ENCODE data around the gene TMEM81. TPM values are rescaled to one million over a fixed set of nuclear protein-coding genes. Genes with fewer than 3 reads are reported as not detected.
A peak's percentile ranks its signal among the peaks of the same experiment; 100 is the strongest.

The TMEM81 gene
- total RNA-seq, 1 experiment from 2014 or later: 4.2 TPM

- H3K27me3 Mint-ChIP-seq (ENCODE audit: insufficient read depth, unreplicated experiment): no peaks in the 10 kb centered on the region
- no peaks in the 10 kb centered on the region for H3K9me3 Mint-ChIP-seq (ENCODE audit: unreplicated experiment)
- peak overlapping the region; percentile 95 for H3K27ac Mint-ChIP-seq (ENCODE audit: low read depth, unreplicated experiment)
- no peak overlapping the region for H3K4me3 Mint-ChIP-seq (ENCODE audit: unreplicated experiment)
- BruUV-seq (replicated peaks): no TSS peak
- CTCF ChIA-PET: interaction anchor here (0.7 to 10.7 kb wide), 9 partner anchors 11 to 252 kb away, joined by 3 to 182 read pairs (median 4); no protein-coding TSS in a partner anchor
- no peak for TF ChIP-seq CTCF (IDR thresholded peaks at IDR 0.05; ENCODE audit: unreplicated experiment)
- POLR2A ChIA-PET: interaction anchor here (0.9 to 6.9 kb wide), 4 partner anchors 11 to 184 kb away, joined by 3 to 53 read pairs (median 4); partner anchors contain the start of gene RBBP5
- H3K36me3 Mint-ChIP-seq (ENCODE audit: insufficient read depth, unreplicated experiment): no peaks in the 10 kb centered on the region
- H3K4me1 Mint-ChIP-seq (ENCODE audit: insufficient read depth, unreplicated experiment): peaks cover 29% of the 10 kb centered on the region
- no peak for DNase-seq (ENCODE audit: unreplicated experiment)
- intact Hi-C loops (cut with micrococcal nuclease): loop anchor here (5.0 kb wide), 1 partner anchor 50 kb away; the partner anchor contains the start of gene RBBP5
Observed at GRCh38 chr1:205072286-205072685, 12.0 kb downstream of the TMEM81 start.

DNA sequence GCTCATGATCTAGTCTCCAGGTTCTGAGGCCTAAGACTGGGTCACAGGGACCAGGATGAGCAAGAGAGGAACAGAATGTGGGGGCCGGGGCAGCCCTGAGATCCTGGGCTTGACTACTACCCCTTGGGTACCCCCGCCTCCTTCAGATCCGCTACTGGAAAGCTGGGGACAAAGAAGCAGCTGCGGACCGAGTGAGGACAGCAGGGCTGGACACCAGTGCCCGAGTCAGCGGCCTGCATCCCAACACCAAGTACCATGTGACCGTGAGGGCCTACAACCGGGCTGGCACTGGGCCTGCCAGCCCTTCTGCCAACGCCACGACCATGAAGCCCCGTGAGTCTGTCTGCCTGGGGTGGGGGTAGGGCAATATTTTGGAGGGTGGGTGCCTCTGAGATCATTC lies 12.5 kb downstream of the TMEM81 start:
- ChIA-PET POLR2A (interaction anchor here (0.9 to 6.9 kb wide), 4 partner anchors 10 to 184 kb away, joined by 3 to 53 read pairs (median 4); partner anchors contain the start of gene RBBP5), CTCF (interaction anchor here (0.7 to 10.7 kb wide), 10 partner anchors 10 to 253 kb away, joined by 3 to 182 read pairs (median 4); no protein-coding TSS in a partner anchor)
- no peak for DNase-seq (ENCODE audit: unreplicated experiment)
- peaks cover 29% of the 10 kb centered on the region for H3K4me1 Mint-ChIP-seq (ENCODE audit: insufficient read depth, unreplicated experiment)
- H3K27me3 Mint-ChIP-seq (ENCODE audit: insufficient read depth, unreplicated experiment): no peaks in the 10 kb centered on the region
- no peaks in the 10 kb centered on the region for H3K9me3 Mint-ChIP-seq (ENCODE audit: unreplicated experiment)
- TF ChIP-seq CTCF (IDR thresholded peaks at IDR 0.05; ENCODE audit: unreplicated experiment): no peak
- no peak overlapping the region for H3K27ac Mint-ChIP-seq (ENCODE audit: low read depth, unreplicated experiment)
- BruUV-seq (replicated peaks): no TSS peak
- intact Hi-C loops (cut with micrococcal nuclease): loop anchor here (5.0 kb wide), 1 partner anchor 50 kb away; the partner anchor contains the start of gene RBBP5
- no peak overlapping the region for H3K4me3 Mint-ChIP-seq (ENCODE audit: unreplicated experiment)
- H3K36me3 Mint-ChIP-seq (ENCODE audit: insufficient read depth, unreplicated experiment): no peaks in the 10 kb centered on the region

DNA sequence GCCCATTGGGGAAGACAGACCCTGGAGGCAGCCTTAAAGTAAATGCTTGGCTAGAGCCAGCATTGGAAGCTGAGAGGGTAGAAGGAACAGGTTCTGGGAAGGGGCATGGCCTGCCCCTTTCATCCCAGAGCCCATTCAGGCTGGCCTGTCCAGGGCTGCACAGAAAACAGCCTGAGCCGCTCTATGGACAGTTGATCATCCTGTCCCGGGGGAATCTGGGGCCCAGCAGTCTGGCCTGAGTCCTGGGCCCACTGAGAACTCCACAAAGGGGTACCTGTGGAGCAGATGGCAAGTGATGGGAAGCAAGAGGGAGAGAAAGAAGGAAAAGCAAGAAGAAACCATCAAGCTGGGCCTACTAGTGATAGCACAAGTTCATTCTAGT lies 13.2 kb downstream of the TMEM81 start:
- POLR2A ChIA-PET: no interaction called here
- no peaks in the 10 kb centered on the region for H3K36me3 Mint-ChIP-seq (ENCODE audit: insufficient read depth, unreplicated experiment)
- intact Hi-C loops (cut with micrococcal nuclease): loop anchor here (5.0 kb wide), 1 partner anchor 51 kb away; the partner anchor contains the start of gene RBBP5
- H3K4me3 Mint-ChIP-seq (ENCODE audit: unreplicated experiment): no peak overlapping the region
- DNase-seq (ENCODE audit: unreplicated experiment): no peak
- CTCF ChIA-PET: interaction anchor here (0.6 to 10.7 kb wide), 8 partner anchors 9 to 1005 kb away, joined by 3 to 182 read pairs (median 4); no protein-coding TSS in a partner anchor
- no peak overlapping the region for H3K27ac Mint-ChIP-seq (ENCODE audit: low read depth, unreplicated experiment)
- no TSS peak for BruUV-seq (replicated peaks)
- no peak for TF ChIP-seq CTCF (IDR thresholded peaks at IDR 0.05; ENCODE audit: unreplicated experiment)
- H3K4me1 Mint-ChIP-seq (ENCODE audit: insufficient read depth, unreplicated experiment): peaks cover 29% of the 10 kb centered on the region
- H3K9me3 Mint-ChIP-seq (ENCODE audit: unreplicated experiment): no peaks in the 10 kb centered on the region
- no peaks in the 10 kb centered on the region for H3K27me3 Mint-ChIP-seq (ENCODE audit: insufficient read depth, unreplicated experiment)

GRCh38 chr1:205069371-205070125 lies 14.7 kb downstream of the TMEM81 start:
- Mint-ChIP-seq H3K4me3 (ENCODE audit: unreplicated experiment) (no peak overlapping the region), H3K27ac (ENCODE audit: low read depth, unreplicated experiment) (no peak overlapping the region), H3K36me3 (ENCODE audit: insufficient read depth, unreplicated experiment) (no peaks in the 10 kb centered on the region), H3K27me3 (ENCODE audit: insufficient read depth, unreplicated experiment) (no peaks in the 10 kb centered on the region), H3K4me1 (ENCODE audit: insufficient read depth, unreplicated experiment) (peaks cover 26% of the 10 kb centered on the region), H3K9me3 (ENCODE audit: unreplicated experiment) (no peaks in the 10 kb centered on the region)
- ChIA-PET POLR2A (interaction anchor here (0.6 to 0.7 kb wide), 2 partner anchors 563 to 1387 kb away, joined by 3 to 6 read pairs; no protein-coding TSS in a partner anchor), CTCF (interaction anchor here (0.6 to 2.9 kb wide), 10 partner anchors 8 to 1037 kb away, joined by 3 to 14 read pairs (median 3); no protein-coding TSS in a partner anchor)
- BruUV-seq (replicated peaks): no TSS peak
- TF ChIP-seq CTCF (IDR thresholded peaks at IDR 0.05; ENCODE audit: unreplicated experiment): no peak
- DNase-seq (ENCODE audit: unreplicated experiment): no peak
- intact Hi-C loops (cut with micrococcal nuclease): loop anchor here (5.0 kb wide), 1 partner anchor 53 kb away; the partner anchor contains the start of gene RBBP5

All from MCF 10A (cell line).